HG03432 (cell line): ENCODE data around the gene AFAP1L2.

Experiments
- ATAC-seq: cut with Tn5 transposase; IDR thresholded peaks from one replicate; pipeline ENCODE4 v1.9.1; 2021; ENCODE audit warnings: mild to moderate bottlenecking, moderate library complexity; ENCODE audit not compliant: unreplicated experiment

Gene AFAP1L2

GRCh38 chr10:114295393-114295792, 108.9 kb downstream of the AFAP1L2 start:
- ATAC-seq = no peak

GRCh38 chr10:114294549-114294948, 109.8 kb downstream of the AFAP1L2 start:
- no peak for ATAC-seq

- no peak for ATAC-seq
Measured at GRCh38 chr10:114293075-114293474, 111.2 kb downstream of the AFAP1L2 start.

- no peak for ATAC-seq
Measured at GRCh38 chr10:114291516-114291915, 112.8 kb downstream of the AFAP1L2 start.

GRCh38 chr10:114291076-114291475, 113.2 kb downstream of the AFAP1L2 start:
- no peak for ATAC-seq

GRCh38 chr10:114290038-114290437, 114.3 kb downstream of the AFAP1L2 start:
- ATAC-seq = no peak

- no peak for ATAC-seq
Measured at GRCh38 chr10:114289096-114289436, 115.2 kb downstream of the AFAP1L2 start.

- ATAC-seq = no peak
Measured at GRCh38 chr10:114288424-114289095, 115.7 kb downstream of the AFAP1L2 start.

- ATAC-seq = no peak
Measured at GRCh38 chr10:114286921-114287320, 117.4 kb downstream of the AFAP1L2 start.

- no peak for ATAC-seq
Measured at GRCh38 chr10:114285961-114286441, 118.3 kb downstream of the AFAP1L2 start.

GRCh38 chr10:114284346-114285071, 119.8 kb downstream of the AFAP1L2 start:
- no peak for ATAC-seq

GRCh38 chr10:114283535-114284234, 120.6 kb downstream of the AFAP1L2 start:
- ATAC-seq = no peak

GRCh38 chr10:114283091-114283490, 121.2 kb downstream of the AFAP1L2 start:
- no peak for ATAC-seq

GRCh38 chr10:114282526-114282925, 121.8 kb downstream of the AFAP1L2 start:
- no peak for ATAC-seq

- ATAC-seq = no peak
Measured at GRCh38 chr10:114281461-114281860, 122.8 kb downstream of the AFAP1L2 start.

- no peak for ATAC-seq
Measured at GRCh38 chr10:114281006-114281405, 123.3 kb downstream of the AFAP1L2 start.

GRCh38 chr10:114279901-114280644, 124.2 kb downstream of the AFAP1L2 start:
- ATAC-seq = no peak

- ATAC-seq = no peak
Measured at GRCh38 chr10:114279289-114279688, 125.0 kb downstream of the AFAP1L2 start.

GRCh38 chr10:114278884-114279191, 125.5 kb downstream of the AFAP1L2 start:
- ATAC-seq = no peak

- ATAC-seq = no peak
Measured at GRCh38 chr10:114278140-114278883, 126.0 kb downstream of the AFAP1L2 start.

- ATAC-seq = no peak
Measured at GRCh38 chr10:114276671-114277070, 127.6 kb downstream of the AFAP1L2 start.
